GM11168 (cell line): ENCODE measurements around the gene DYNLT2B.
"Not testable (repeated sequence)": the region's sequence is repeated elsewhere in the genome, so short reads cannot be mapped to it uniquely, and the experiment has no call there.

ENCODE experiments used
- in situ Hi-C: fragments of 300-500 bp; cut with MboI; formaldehyde crosslinking; loops from one replicate; pipeline ENCODE4 v1.12.0; 2022; ENCODE audit warnings: low sequenced_read_pairs; ENCODE audit not compliant: unreplicated experiment

Gene DYNLT2B

DNA sequence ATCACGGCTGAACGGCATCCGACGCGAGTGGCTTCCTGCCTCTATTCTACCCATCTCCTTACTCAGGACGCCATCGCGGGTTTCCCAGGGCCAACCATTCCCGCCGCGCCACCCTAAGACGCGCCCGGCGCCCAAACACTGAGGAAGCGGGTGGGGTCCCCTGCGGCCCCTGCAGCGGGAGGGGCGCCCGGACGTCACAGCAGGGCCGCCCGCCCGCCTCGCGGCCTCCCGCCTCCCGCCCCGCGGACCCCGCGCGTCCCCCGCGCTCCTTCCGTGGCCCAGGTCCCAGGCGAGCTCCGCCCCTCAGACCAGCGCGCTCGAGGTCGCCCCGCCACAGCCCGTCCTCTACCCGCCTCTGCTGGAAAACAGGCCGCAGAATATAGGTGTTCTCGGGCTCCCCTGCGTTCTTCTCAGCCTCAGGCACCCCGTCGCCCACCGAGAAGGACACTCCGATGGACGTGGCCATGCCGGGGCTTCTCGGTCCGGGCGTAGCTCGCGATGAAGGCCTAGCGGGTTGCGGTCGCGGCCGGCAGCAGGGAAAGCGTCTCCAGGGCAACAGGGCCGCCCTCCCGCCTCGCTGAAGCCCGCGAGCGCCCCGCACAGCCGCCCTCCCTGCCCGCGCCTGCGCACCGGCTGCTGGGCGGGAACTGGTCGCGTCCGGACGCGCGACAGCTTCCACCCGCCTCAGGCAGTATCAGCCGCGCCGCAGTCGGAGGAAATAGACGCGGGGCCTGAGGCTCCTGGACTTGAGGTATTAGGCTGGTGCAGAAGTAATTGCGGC, at the start of gene DYNLT2B:
TSS of gene DYNLT2B (minus strand) at position 554 of the 781 bp plus-strand sequence. CDS start at position 466, 88 bp downstream.
- in situ Hi-C loops = no loop called here

- in situ Hi-C loops = no loop called here
These were observed 47.7 kb upstream of the DYNLT2B start for GRCh38 chr3:196365736-196366135.

DNA sequence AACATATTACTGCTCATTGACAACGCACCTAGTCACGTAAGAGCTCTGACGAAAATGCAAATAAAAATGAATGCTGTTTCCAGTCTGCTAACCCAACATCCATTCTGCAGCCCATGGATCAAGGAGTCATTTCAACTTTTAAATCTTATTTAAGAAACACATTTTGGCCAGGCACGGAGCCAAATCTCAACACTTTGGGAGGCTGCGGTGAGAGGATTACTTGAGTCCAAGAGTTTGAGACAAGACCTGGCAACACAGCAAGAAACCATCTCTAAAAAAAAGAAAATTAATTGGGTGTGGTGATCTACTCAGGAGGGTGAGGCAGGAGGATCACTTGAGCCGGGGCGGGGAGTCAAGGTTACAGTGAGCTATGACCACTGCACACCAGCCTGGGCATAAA, 42.5 kb upstream of the DYNLT2B start:
- in situ Hi-C loops = no loop called here

- in situ Hi-C loops = not testable (repeated sequence)
These were observed 40.5 kb upstream of the DYNLT2B start for GRCh38 chr3:196358540-196358939.

GRCh38 chr3:196357905-196358304, 39.9 kb upstream of the DYNLT2B start:
- in situ Hi-C loops = no loop called here

- in situ Hi-C loops = no loop called here
These were observed 38.5 kb upstream of the DYNLT2B start for GRCh38 chr3:196356556-196356955.

DNA sequence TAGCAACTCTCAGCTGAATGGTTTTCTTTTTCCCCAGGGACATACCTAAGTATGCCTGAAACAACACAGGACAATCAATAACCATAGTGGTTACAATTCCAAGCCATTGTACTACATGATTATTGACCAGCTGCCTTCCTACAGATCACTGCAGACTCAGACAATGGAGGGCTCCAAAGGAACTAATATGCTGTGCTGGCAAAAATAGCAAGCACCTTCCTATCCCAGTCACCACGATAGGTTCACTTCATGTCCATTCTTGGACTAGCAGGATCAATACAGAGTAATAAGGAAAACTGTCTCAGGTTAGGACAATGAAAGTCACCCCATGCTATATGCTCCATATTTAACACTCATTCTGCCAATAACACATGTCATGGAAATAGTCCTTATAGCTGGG, 37.6 kb upstream of the DYNLT2B start:
- in situ Hi-C loops = no loop called here

GRCh38 chr3:196354132-196354531, 36.1 kb upstream of the DYNLT2B start:
- in situ Hi-C loops = no loop called here

DNA sequence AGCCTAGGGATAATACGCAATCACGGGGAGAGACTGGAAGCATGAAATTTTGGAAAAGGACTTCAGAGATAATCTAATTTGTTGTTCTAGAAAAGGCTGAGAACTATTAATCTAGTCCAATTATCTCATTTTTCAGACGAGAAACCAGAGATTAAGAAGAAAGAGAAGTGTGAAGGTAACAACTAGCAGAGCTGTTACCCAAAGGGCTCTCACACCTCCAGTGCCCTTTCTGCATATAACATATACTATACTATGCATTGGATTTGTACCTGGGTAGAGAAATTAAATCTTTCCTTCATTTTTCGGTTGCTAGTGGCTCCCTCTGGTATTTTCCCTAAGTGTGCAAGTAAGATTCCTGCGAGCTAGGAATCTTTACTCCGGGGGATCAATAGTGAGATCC, 33.5 kb upstream of the DYNLT2B start:
- in situ Hi-C loops = no loop called here

DNA sequence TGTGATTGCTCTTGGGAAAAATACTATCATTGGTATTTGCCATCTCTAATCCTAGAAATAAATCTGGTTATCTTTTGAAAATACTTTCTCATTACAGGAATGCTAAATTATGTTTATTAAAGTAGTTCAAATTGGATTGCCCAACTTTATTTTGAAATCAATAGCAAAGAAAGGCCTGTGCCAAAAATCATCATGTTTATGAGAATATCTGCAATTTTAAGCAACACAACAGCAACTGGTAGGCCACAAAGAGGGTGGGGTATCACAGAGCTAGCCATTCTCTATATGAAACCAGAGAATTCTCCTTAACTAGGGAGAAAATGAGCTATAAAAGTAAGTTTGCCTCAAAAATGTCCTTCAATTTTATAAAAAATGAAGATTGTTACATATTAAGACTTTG, 32.0 kb upstream of the DYNLT2B start:
- in situ Hi-C loops = no loop called here

DNA sequence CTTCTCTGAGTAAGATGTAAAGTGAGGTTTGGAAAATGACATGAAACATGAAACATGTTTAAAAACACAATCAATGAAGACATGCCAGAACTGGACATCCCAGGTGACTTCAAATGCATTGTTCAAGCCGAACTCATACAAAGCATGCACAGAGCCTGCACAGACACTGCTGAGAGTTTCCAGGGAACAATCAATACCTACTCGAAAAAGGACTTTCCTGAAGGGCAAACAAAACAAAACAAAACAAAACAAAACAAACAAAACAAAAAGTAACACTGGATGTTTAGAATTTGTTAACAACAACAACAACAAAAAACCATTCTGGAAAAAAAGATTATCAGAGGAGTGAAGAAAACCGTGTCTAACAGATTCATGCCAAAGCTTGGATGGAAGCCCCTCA, 30.7 kb upstream of the DYNLT2B start:
- in situ Hi-C loops = no loop called here

DNA sequence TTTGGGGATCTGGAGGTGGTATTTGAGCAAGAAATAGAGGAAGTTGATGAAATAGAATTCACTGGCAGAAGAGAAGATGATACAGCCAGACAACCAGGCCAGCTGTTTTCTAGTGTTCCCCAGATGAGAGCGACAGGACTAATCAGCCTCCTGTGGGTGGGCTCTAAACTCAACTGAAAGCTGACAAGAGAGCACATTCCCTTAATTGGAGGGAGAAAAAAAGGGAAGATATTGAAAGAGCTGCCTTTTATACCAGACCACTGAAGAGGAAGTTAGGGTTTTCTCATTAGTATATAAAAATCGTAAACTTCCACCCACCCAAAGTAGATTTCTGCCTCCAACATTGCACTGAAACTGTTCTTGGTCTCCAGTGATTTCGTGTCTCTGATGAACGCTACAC, 26.6 kb upstream of the DYNLT2B start:
- in situ Hi-C loops = no loop called here

GRCh38 chr3:196343917-196344316, 25.9 kb upstream of the DYNLT2B start:
- in situ Hi-C loops = not testable (repeated sequence)

DNA sequence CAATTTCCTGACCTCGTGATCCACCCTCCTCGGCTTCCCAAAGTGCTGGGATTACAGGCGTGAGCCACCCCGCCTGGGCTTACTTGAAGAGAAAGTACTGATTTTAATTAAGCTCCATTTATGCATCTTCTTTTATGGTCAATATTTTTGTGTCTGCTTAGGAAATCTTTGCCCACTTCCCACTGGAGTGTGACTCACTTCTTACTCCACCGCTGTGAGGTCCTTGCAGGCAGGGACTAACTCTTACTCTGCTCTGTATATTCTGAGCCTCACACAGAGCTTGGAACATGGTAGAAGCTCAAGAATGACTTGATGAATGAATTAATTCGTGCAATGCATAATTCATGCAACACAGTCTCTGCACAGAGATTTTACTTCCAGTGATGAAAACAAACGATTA, 23.1 kb upstream of the DYNLT2B start:
- in situ Hi-C loops = no loop called here

- in situ Hi-C loops = no loop called here
These were observed 22.4 kb upstream of the DYNLT2B start for GRCh38 chr3:196340466-196340865.

DNA sequence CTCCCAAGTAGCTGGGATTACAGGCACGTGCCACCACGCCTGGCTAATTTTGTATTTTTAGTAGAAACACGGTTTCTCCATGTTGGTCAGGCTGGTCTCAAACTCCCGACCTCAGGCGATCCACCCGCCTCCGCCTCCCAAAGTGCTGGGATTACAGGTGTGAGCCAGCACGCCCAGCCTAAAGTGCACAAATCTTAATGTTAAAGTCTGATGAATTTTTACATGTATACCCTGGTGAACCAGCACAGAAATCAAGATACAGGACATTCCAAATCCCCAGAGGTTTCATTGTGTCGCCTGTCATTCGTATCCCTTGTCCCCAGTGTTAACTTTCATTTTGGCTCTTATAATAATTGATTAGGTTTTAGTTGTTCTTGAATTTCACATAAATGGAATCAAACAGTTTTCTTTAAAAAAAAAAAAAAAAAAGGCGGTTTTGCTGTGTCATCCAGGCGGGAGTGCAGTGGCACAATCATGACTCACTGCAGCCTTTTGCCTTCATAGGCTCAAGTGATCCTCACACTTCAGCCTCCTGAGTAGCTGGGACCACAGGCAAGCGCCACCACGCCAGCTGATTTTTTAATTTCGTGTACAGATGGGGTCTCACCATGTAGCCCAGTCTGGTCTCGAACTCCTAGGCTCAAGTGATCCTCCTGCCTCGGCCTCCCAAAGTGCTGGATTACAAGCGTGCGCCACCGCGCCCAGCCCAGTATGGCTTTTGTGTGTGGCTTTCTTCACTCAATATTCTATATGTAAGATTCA, 21.6 kb upstream of the DYNLT2B start:
- in situ Hi-C loops = no loop called here

GRCh38 chr3:196339044-196339443, 21.0 kb upstream of the DYNLT2B start:
- in situ Hi-C loops = no loop called here

- in situ Hi-C loops = no loop called here
These were observed 18.5 kb upstream of the DYNLT2B start for GRCh38 chr3:196336319-196337145.

DNA sequence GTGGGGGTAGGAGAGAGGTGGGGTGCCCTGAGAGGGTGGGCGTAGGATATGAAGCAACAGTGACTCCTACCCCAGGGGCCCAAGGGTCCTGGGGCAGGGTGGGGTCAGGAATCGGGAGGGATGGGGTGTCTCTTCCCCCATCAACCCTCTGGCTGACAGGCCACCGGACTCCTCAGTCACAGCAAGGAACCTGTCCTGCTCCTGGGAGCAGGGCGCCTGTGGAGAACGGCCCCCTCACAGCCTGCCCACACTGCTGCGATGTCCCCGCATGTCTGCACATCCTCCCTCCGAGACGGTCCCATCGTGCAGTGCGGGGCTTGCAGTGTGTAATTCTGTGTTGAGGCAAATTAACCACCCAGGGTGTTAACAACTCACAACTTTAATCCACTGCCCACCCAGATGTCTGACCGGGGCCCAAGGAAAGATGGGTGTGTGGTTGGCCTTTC, 17.5 kb upstream of the DYNLT2B start:
- in situ Hi-C loops = no loop called here

- in situ Hi-C loops = no loop called here
These were observed 16.9 kb upstream of the DYNLT2B start for GRCh38 chr3:196334982-196335381.

DNA sequence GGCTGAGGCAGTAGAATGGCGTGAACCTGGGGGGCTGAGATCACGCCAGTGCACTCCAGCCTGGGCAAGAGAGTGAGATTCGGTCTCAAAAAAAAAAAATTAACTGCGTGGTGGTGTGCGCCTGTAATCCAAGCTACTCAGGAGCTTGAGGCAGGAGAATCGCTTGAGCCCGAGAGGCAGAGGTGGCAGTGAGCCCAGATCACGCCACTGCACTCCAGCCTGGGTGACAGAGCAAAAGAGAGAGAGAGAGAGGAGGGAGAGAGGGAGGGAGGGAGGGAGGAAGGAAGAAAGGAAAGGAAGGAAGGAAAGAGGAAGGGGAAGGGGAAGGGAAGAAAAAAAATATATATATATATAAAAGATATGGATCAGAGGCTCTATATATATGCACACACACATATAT, 14.1 kb upstream of the DYNLT2B start:
- in situ Hi-C loops = no loop called here
